NCI-H2107 (cell line): ENCODE data around the gene RUNX2.
"Not testable (repeated sequence)": the region's sequence is repeated elsewhere in the genome, so short reads cannot be mapped to it uniquely, and the experiment has no call there.

Experiments
- DNase-seq: peaks from one replicate; lab custom pipeline; 2025; lab: John Stamatoyannopoulos, UW

RUNX2 gene

GRCh38 chr6:45460166-45460565 is 132.0 kb downstream of the RUNX2 start:
- no peak for DNase-seq

- DNase-seq, result no peak
Observed at GRCh38 chr6:45461486-45461885, 133.4 kb downstream of the RUNX2 start.

- DNase-seq, result no peak
Observed at GRCh38 chr6:45462190-45463134, 134.3 kb downstream of the RUNX2 start.

- DNase-seq, result no peak
Observed at GRCh38 chr6:45464685-45465084, 136.6 kb downstream of the RUNX2 start.

- DNase-seq, result no peak
Observed at GRCh38 chr6:45466686-45467085, 138.6 kb downstream of the RUNX2 start.

GRCh38 chr6:45467417-45467816 is 139.3 kb downstream of the RUNX2 start:
- not testable (repeated sequence) for DNase-seq

GRCh38 chr6:45467853-45468252 is 139.7 kb downstream of the RUNX2 start:
- no peak for DNase-seq

GRCh38 chr6:45469663-45470062 is 141.5 kb downstream of the RUNX2 start:
- DNase-seq, result no peak

GRCh38 chr6:45470131-45470738 is 142.1 kb downstream of the RUNX2 start:
- no peak for DNase-seq

- DNase-seq, result no peak
Observed at GRCh38 chr6:45472382-45472781, 144.3 kb downstream of the RUNX2 start.

- DNase-seq, result no peak
Observed at GRCh38 chr6:45473121-45473993, 145.2 kb downstream of the RUNX2 start.

- DNase-seq, result no peak
Observed at GRCh38 chr6:45474376-45474775, 146.2 kb downstream of the RUNX2 start.

GRCh38 chr6:45476341-45476740 is 148.2 kb downstream of the RUNX2 start:
- no peak for DNase-seq

- DNase-seq, result no peak
Observed at GRCh38 chr6:45477278-45477677, 149.1 kb downstream of the RUNX2 start.

- no peak for DNase-seq
Observed at GRCh38 chr6:45477790-45478189, 149.7 kb downstream of the RUNX2 start.

- no peak for DNase-seq
Observed at GRCh38 chr6:45478240-45478639, 150.1 kb downstream of the RUNX2 start.

- no peak for DNase-seq
Observed at GRCh38 chr6:45479834-45480751, 152.0 kb downstream of the RUNX2 start.

GRCh38 chr6:45480752-45481415 is 152.8 kb downstream of the RUNX2 start:
- no peak for DNase-seq

- no peak for DNase-seq
Observed at GRCh38 chr6:45483021-45483420, 154.9 kb downstream of the RUNX2 start.

- no peak for DNase-seq
Observed at GRCh38 chr6:45483501-45483900, 155.4 kb downstream of the RUNX2 start.

- no peak for DNase-seq
Observed at GRCh38 chr6:45486736-45487135, 158.6 kb downstream of the RUNX2 start.
